DLD1 (cell line): ENCODE results near the gene HAS3.

Experiments
- in situ Hi-C: cut with HindIII; loops from 2 replicates; pipeline ENCODE4 v1.10.0; 2017; ENCODE audit warnings: low sequenced_read_pairs

Gene HAS3

DNA sequence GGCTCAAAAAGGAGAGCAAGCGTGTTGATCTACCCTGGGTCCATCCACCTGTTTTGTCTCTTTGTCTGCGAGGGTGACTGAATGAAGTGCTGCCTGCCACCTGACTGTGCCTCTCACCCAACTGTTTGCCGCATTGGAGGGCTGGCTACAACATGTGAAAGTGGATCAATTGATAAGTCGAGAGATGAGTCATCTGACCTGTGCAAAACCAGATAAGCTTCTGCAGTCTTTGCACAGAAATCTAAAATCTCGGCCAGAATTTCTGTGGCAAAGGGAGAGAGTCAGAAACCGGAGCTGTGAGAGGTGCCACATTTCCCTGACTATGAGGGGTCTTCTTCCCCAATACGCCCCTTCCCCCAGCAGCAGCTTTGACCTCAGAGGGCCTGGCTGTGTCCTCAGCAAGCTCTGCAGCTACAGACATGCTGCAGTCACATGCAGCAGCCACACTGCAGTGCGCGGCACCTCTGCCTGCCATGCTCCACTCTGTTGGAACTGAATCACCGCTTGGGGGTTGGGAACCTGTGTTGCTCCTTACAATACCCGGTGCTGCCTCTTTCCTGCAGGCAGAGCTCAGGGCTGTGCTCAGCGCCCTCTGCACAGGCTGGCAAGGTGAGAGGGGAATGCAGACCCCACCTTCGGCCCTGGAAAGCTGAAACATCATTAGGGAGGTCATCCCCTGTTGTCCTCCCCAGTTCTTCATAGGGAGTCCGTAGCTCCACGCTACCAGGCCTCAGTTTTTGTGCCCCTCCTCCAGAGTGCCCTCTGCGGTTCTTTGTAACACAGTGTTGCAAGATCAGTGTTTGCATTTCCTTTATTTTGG is 16.2 kb upstream of the HAS3 start:
- in situ Hi-C loops = no loop called here

DNA sequence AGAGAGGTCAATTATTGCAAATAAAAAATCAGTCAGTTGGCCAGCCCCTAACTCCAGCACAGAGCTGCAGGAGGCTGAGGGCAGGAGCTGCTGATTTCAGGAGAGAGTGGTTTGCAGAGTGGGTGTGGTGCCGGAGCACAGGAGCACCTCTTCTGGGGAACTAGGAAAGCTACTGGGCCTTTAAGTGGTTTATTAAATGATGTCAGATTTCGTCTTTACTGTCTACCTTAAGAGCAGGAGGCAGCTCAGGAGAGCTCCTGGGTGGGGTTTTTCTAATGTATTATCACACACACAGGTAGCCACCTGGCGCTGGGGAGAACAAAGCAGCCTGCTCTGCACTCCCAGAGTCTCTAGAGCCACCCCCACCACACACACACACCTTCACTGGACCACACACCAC is 11.5 kb upstream of the HAS3 start:
- in situ Hi-C loops = no loop called here

DNA sequence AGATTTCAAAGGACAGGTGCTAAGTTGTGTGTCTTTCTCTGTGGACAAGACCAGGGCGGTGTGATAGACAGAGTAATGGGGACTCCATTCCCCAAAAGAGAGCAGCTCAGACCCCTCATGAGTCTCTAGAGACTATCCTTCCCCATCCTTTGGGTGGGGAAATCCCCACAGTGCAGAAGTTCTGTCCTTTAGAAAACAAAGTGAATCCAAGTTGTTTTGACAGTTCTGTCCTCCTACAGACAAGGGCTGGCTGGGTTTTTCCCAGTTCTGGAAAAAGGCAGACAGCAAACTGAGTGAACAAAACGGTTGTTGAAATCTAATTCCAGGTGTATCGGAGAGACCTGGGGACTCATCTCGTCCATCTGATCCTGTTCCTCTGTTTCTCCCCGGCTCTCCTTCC is 11.0 kb upstream of the HAS3 start:
- in situ Hi-C loops = no loop called here

- in situ Hi-C loops = no loop called here
Measured at GRCh38 chr16:69095193-69095592, 10.3 kb upstream of the HAS3 start.

DNA sequence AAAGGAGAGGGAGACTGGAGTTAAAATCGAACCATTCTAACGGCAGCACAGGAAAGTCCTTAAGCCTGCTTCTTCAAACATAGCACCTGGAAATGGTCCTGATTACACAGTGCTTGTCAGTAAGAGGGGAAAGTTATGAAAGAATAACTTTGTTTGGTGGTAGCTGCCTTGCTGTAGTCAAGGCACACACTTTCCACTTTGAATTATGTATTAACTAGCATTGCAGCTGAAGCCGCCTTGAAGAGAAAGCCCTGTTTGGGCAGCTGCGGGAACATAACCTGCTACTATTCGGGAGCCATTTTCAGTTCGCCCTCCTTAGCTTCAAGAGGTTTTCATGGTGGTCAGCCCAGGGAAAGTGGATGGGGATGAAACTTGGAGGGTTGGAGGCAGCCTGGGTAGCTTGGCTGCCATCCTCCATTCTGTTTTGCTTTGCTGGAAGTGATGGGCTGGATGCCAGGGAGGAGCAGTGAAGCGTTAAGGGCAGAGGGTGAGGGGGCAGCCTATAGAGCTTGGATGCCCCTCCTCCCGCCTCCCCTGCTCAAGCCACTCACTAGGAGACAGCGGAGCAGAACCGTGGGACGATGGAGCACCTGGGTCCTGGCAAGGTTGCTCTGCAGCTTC is 5.3 kb upstream of the HAS3 start:
- in situ Hi-C loops = loop anchor here (25.0 kb wide), 1 partner anchor 188 kb away; no protein-coding TSS in a partner anchor

DNA sequence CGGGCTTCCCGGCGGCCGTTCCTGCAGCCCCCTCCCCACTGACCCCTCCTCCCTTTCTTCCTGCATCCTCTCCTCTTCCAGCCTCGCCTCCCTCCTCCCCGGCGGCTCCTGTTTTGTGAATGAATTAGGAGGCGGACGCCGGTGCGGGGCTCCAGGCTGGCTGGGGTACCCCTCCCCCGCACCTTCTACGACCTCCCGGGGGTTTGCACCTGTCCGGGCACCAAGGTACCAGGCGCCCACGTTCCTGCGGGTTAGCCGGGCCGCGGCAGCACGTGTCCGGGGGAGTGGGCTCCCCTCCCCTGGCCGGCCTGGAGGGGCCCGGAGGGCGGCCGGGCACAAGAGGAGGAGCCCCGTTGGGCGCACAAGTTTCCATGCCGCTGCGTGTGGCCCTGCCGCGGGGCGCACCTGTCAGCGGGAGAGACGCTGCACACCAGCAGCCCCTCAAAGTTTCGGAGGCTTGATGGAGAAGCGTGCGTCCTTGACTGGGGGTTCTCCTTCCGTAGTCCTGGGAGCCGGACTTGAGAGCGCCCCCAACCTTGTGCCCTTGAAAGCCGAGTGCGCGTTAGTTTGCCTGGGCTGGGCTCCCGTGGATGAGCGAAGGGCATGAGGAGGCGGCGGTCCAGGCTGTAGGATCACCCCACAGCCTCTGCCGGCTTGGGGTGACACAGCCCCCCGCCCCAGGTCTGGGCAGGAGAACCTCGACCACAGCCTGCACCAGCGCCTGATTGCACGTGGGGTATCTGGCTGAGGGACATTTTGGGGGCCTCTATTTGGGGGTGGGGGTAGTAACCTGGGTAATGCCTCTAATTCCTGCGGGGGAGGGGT is 1.2 kb downstream of the HAS3 start:
- in situ Hi-C loops = loop anchor here (25.0 kb wide), 1 partner anchor 194 kb away; no protein-coding TSS in a partner anchor

DNA sequence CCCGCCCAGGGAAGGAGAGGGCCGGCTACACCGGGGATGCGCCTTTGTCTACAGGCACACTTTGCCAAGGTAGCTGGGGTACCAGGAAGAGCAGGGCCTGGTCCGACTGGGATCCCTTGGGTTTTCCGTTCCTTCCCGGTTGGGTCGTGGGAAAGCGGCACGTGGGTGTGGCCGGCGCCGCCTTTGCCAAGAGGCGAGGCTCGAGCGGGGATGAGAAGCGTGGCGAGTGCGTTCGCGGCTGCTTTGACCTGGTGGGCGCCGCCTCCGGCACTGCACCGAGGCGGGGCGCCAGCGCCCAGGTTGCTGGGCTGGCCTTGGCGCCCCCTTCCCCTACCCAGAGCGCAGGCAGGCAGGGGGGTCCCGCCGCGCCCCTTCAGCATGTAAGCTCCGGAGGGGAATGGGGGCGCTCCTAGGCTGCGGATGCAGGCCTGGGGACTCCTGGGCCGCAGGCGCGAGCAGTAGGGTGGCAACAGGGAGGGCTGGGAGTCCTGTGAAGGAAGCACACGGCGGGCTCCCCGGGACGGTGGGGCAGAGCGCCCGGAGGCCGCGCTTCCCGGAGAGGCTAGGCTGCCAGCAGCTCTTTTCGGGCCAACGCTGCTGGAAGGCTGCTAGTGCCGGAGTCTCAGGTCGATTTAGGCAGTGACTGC is 2.0 kb downstream of the HAS3 start:
- in situ Hi-C loops = loop anchor here (25.0 kb wide), 1 partner anchor 195 kb away; no protein-coding TSS in a partner anchor

DNA sequence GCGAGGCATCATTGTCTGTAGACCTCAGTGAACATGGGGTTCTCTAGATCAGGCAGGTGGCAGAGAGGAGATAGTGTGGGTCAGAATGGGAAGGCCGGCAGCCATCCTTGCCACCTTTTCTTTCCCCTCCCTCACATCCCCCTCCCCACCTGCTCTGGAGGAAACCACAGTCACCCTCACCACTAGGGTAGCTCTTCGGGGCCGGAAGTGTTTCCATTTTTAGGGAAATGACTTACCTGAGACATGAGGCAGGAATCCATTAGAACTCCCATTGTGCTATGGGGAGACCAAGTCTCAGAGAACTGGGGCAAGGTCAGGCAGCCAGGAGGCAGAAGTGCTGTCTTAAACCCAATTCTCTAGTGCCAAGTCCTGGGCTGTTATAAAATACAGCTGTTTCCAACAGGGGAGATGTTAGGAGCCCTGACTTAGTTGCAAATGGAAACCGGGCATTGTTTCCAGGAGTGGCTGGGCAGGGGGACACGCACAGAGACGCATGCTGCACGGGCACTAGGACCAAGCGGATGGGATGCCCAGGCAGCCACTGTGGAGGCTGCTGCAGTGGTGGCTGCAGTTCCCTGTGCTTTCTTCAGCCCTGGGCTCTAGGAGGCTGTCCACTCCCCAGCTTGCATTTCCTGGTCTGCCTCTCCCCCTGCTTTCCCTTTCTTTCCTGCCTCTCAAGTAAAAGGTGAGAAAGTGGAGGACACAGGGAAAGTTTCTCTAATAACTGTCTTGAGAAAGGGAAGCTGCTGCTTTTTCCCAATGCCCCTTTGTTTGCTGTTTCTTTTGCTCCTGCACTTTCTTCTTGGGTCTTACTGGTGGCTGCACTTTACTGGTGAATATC is 2.8 kb downstream of the HAS3 start:
- in situ Hi-C loops = loop anchor here (25.0 kb wide), 1 partner anchor 196 kb away; no protein-coding TSS in a partner anchor

GRCh38 chr16:69108905-69109252 is 3.4 kb downstream of the HAS3 start:
- in situ Hi-C loops = loop anchor here (25.0 kb wide), 1 partner anchor 197 kb away; no protein-coding TSS in a partner anchor

GRCh38 chr16:69109486-69110270 is 4.2 kb downstream of the HAS3 start:
- in situ Hi-C loops = loop anchor here (25.0 kb wide), 1 partner anchor 197 kb away; no protein-coding TSS in a partner anchor

GRCh38 chr16:69110406-69110805 is 5.0 kb downstream of the HAS3 start:
- in situ Hi-C loops = loop anchor here (25.0 kb wide), 1 partner anchor 198 kb away; no protein-coding TSS in a partner anchor

DNA sequence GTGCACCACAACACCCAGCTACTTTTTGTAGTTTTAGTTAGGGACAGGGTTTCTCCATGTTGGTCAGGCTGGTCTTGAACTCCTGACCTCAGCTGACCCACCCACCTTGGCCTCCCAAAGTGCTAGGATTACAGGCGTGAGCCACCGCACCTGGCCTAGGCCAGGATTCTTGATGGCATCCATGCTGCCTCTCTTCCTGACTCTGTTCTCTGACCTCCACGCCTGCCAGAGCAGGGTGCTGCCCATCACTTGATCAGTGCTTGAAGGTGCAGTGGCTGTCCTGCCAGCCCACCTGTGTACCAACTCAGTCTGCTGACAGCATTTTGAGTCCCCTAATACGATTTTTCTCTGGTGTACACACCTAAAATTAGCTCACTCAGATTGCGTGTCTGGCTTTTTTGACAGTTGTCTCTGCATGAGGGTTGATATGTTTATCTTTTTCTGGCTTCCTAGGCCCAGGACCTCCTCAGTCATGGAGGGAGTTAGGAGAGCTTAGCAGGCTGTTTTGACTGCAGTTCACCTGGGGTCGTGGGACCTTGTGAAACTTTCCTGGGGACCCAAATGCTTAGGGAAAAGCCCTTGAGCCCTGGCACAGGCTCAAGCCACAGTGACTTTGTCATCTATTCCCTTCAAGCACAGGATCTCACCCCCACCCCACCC is 5.9 kb downstream of the HAS3 start:
- in situ Hi-C loops = loop anchor here (25.0 kb wide), 1 partner anchor 199 kb away; no protein-coding TSS in a partner anchor

DNA sequence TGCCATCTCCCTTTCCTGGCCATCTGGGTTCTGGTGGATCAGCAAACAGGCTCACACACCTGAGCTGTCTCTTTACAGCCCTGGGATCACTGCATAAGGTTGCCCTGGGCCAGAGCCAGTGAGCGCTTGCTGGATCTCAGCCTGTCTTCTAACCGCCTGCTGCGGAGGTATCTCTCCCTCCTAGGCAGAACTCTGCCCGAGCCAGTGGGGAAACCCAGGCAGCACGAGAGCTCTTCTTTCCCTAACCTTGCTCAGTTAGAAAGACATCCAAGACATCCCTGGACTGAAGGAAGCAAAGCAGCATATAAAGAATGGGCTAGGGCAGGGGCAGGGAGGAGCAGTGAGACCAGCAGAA is 6.4 kb downstream of the HAS3 start:
- in situ Hi-C loops = loop anchor here (25.0 kb wide), 1 partner anchor 200 kb away; no protein-coding TSS in a partner anchor

DNA sequence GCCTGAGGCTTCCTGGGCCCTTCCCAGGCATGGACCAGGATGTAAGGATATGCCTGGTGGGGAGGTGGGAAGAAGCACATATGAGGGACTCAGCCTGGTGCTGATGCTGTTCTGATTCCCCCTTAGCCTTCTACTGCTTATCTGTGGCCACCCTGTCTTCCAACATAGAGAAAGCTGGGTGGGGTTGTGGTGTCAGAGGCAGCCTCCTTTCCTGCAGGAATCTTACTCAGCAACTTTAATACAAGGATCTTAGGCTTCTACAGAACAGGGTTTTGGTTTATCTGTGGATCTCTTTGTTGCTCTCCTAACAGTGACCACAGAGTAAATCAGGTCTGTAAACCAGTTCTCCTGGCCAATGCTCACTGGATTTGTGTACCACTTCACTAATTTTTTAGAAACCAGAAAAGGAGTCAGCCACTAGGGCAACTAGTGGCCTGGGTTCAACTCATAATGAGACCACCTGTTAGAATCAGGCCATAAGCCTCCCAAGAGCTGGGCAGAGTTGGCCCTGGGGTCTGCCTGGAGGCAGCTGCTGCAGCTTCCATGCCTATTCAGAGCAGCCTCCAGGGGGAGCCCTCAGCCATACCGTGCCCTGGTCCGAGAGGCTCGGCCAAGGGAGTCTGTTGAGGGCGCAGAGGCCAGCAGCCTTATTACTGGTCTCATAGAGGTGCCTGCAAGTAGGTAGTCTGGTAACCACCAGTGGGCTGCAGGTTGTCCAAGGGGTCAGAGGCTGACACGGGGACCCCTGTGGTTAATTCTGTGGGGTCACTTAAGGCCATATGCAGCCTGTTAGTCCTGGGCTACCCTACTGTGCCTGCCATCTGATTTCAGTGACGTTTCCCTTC is 7.1 kb downstream of the HAS3 start:
- in situ Hi-C loops = loop anchor here (25.0 kb wide), 1 partner anchor 200 kb away; no protein-coding TSS in a partner anchor

- in situ Hi-C loops = loop anchor here (25.0 kb wide), 1 partner anchor 201 kb away; no protein-coding TSS in a partner anchor
Measured at GRCh38 chr16:69113216-69113615, 7.8 kb downstream of the HAS3 start.

GRCh38 chr16:69114346-69114975 is 9.0 kb downstream of the HAS3 start:
- in situ Hi-C loops = loop anchor here (25.0 kb wide), 1 partner anchor 202 kb away; no protein-coding TSS in a partner anchor

DNA sequence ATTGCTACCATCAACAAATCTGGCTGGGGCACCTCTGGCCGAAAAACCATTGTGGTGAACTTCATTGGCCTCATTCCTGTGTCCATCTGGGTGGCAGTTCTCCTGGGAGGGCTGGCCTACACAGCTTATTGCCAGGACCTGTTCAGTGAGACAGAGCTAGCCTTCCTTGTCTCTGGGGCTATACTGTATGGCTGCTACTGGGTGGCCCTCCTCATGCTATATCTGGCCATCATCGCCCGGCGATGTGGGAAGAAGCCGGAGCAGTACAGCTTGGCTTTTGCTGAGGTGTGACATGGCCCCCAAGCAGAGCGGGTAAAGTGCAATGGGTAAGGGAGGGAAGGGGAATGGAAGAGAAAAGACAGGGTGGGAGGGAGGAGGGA is 9.5 kb downstream of the HAS3 start:
- in situ Hi-C loops = loop anchor here (25.0 kb wide), 1 partner anchor 203 kb away; no protein-coding TSS in a partner anchor
